Neural crest cell (in vitro differentiated cells): Measurements from ENCODE around the gene DHX57. TPM values are rescaled to one million over a fixed set of nuclear protein-coding genes. Genes with fewer than 3 reads are reported as not detected.
A peak's percentile ranks its signal among the peaks of the same experiment; 100 is the strongest.

Source experiments
- DNase-seq: peaks from one replicate; pipeline ENCODE4 v3.0.0; 2021; ENCODE audit warnings: low read depth, mixed read lengths, low spot score
- H3K27ac Mint-ChIP-seq: one replicate; pipeline ENCODE4 v1.8.0; 2021; ENCODE audit warnings: mild to moderate bottlenecking, mixed read lengths; ENCODE audit not compliant: unreplicated experiment
- H3K27me3 Mint-ChIP-seq: 2 replicates; pipeline ENCODE4 v1.8.0; 2021; ENCODE audit warnings: low read depth, mild to moderate bottlenecking, mixed read lengths
- H3K36me3 Mint-ChIP-seq: 2 replicates; pipeline ENCODE4 v1.8.0; 2021; ENCODE audit warnings: low read depth, mild to moderate bottlenecking, mixed read lengths
- H3K4me1 Mint-ChIP-seq: 2 replicates; pipeline ENCODE4 v1.8.0; 2021; ENCODE audit warnings: mixed read lengths
- H3K4me3 Mint-ChIP-seq: one replicate; pipeline ENCODE4 v1.8.0; 2021; ENCODE audit warnings: mild to moderate bottlenecking, mixed read lengths
- H3K9me3 Mint-ChIP-seq: 2 replicates; pipeline ENCODE4 v1.8.0; 2021; ENCODE audit warnings: mixed read lengths
- CTCF ChIP-seq: fragments of 200-600 bp; sonication (generic); conservative IDR thresholded peaks from 2 replicates; pipeline ENCODE4 v1.5.0; 2021; ENCODE audit warnings: antibody characterized with exemption, mild to moderate bottlenecking
- long read RNA-seq: library from polyadenylated mRNA; unstranded; transcript quantifications from one replicate; pipeline ENCODE4 v2.0.0, GENCODE V29; 2020
- total RNA-seq: library from RNA; stranded (reverse); gene quantifications from 2 replicates; pipeline ENCODE4 v1.2.1, GENCODE V29; 2021

DHX57 gene
- total RNA-seq = 35.8 and 39.5 TPM in 2 replicates
- long read RNA-seq, full-length matches to known transcripts = 1 of 37 reads
- long read RNA-seq, partial matches to known transcripts = 32 of 37 reads
- long read RNA-seq, other reads (novel, unspliced or antisense) = 4 of 37 reads

- DNase-seq = peak; percentile 66
Measured at GRCh38 chr2:38875576-38876367, at the start of gene DHX57, which contains the start of gene MORN2. TSS of gene DHX57 (minus strand) at chr2:38875934. CDS start at chr2:38868405, 7,529 bp downstream. TSS of gene MORN2 (plus strand) at chr2:38875976.

GRCh38 chr2:38922902-38923301 is 47.2 kb upstream of the DHX57 start:
- H3K9me3 Mint-ChIP-seq = no peaks in the 10 kb centered on the region
- DNase-seq = no peak
- H3K4me1 Mint-ChIP-seq = no peaks in the 10 kb centered on the region
- H3K36me3 Mint-ChIP-seq = no peaks in the 10 kb centered on the region
- TF ChIP-seq CTCF = no peak
- H3K27ac Mint-ChIP-seq = no peak overlapping the region
- H3K27me3 Mint-ChIP-seq = no peaks in the 10 kb centered on the region
- H3K4me3 Mint-ChIP-seq = no peak overlapping the region

More at GRCh38 chr2:38875576-38876367, at the start of gene DHX57, which contains the start of gene MORN2:
- Mint-ChIP-seq H3K36me3 (peaks cover 17% of the 10 kb centered on the region), H3K9me3 (peaks cover 11% of the 10 kb centered on the region), H3K4me1 (peaks cover 20% of the 10 kb centered on the region), H3K4me3 (peak within 1 kb of the TSS; percentile 96), H3K27me3 (no peaks in the 10 kb centered on the region), H3K27ac (peak within 1 kb of the TSS; percentile 96)
- no peak for TF ChIP-seq CTCF

- H3K27ac Mint-ChIP-seq = no peak overlapping the region
- no peak overlapping the region for H3K4me3 Mint-ChIP-seq
- TF ChIP-seq CTCF = no peak
- H3K9me3 Mint-ChIP-seq = no peaks in the 10 kb centered on the region
- H3K36me3 Mint-ChIP-seq = no peaks in the 10 kb centered on the region
- H3K27me3 Mint-ChIP-seq = no peaks in the 10 kb centered on the region
- no peak for DNase-seq
- H3K4me1 Mint-ChIP-seq = no peaks in the 10 kb centered on the region
Measured at GRCh38 chr2:38922389-38922788, 46.7 kb upstream of the DHX57 start.

GRCh38 chr2:38912619-38913018 is 36.9 kb upstream of the DHX57 start:
- TF ChIP-seq CTCF = no peak
- Mint-ChIP-seq H3K27me3 (no peaks in the 10 kb centered on the region), H3K4me3 (no peak overlapping the region), H3K9me3 (no peaks in the 10 kb centered on the region), H3K4me1 (no peaks in the 10 kb centered on the region), H3K36me3 (no peaks in the 10 kb centered on the region), H3K27ac (no peak overlapping the region)
- no peak for DNase-seq

- H3K4me1 Mint-ChIP-seq = no peaks in the 10 kb centered on the region
- no peak for DNase-seq
- no peaks in the 10 kb centered on the region for H3K9me3 Mint-ChIP-seq
- no peak overlapping the region for H3K4me3 Mint-ChIP-seq
- H3K36me3 Mint-ChIP-seq = no peaks in the 10 kb centered on the region
- no peaks in the 10 kb centered on the region for H3K27me3 Mint-ChIP-seq
- no peak for TF ChIP-seq CTCF
- no peak overlapping the region for H3K27ac Mint-ChIP-seq
Measured at GRCh38 chr2:38911191-38911590, 35.5 kb upstream of the DHX57 start.
